Testis (tissue), 3 donors: ENCODE results near the gene OR10A7. TPM values are rescaled to one million over a fixed set of nuclear protein-coding genes. Genes with fewer than 3 reads are reported as not detected.

ENCODE experiments used
- DNase-seq: peaks from one replicate; pipeline ENCODE4 v3.0.0-alpha.2; 2019
- H3K27ac ChIP-seq, 2 donors: fragments of 200-600 bp; sonication (generic); one replicate each; pipeline ENCODE4 v1.5.1; 2019
- H3K27me3 ChIP-seq: fragments of 200-600 bp; sonication (generic); one replicate; pipeline ENCODE4 v1.5.1; 2019
- H3K36me3 ChIP-seq: fragments of 200-600 bp; sonication (generic); one replicate; pipeline ENCODE4 v1.5.1; 2017; ENCODE audit warnings: low read depth; ENCODE audit errors: missing control alignments
- H3K4me1 ChIP-seq: fragments of 200-600 bp; sonication (generic); one replicate; pipeline ENCODE4 v1.5.1; 2019
- H3K4me3 ChIP-seq, 2 donors: fragments of 200-600 bp; sonication (generic); one replicate each; pipeline ENCODE4 v1.5.1; 2017 to 2019
- H3K9me3 ChIP-seq: fragments of 200-600 bp; sonication (generic); one replicate; pipeline ENCODE4 v1.5.1; 2017
- CTCF ChIP-seq, 3 experiments: fragments of 450-650 bp in 2 of 3; fragments of 200-600 bp in 1 of 3; sonication (generic) in 1 of 3; IDR thresholded peaks; one replicate each; pipeline ENCODE4 v1.5.1; 2016 to 2019; ENCODE audit warnings: antibody characterized with exemption in 3 of 3, mild to moderate bottlenecking in 2 of 3, moderate library complexity in 1 of 3
- POLR2A ChIP-seq: fragments of 450-650 bp; IDR thresholded peaks from one replicate; pipeline ENCODE4 v1.6.1; 2017; ENCODE audit warnings: antibody characterized with exemption, mild to moderate bottlenecking, moderate library complexity
- WGBS, 2 donors: methylation state at CpG; one replicate each; pipeline ENCODE4 v1.1.5; 2018; 5-methylcytosine and 5-hydroxymethylcytosine counted together
- intact Hi-C: fragments of 100-400 bp; cut with DNase I; formaldehyde crosslinking; loops from one replicate; pipeline ENCODE4 v1.15.1; 2023; ENCODE audit warnings: low total_unique reads
- polyA plus RNA-seq: library from polyadenylated mRNA; stranded (reverse); fragments of 350-450 nt; fragmentation: Illumina TruSeq; extraction: RNeasy Lipid Tissue Mini Kit (QIAGEN cat#74804); gene quantifications from one replicate; pipeline ENCODE4 v1.2.3, GENCODE V29; 2014; ENCODE audit warnings: low read depth, low replicate concordance; ENCODE audit not compliant: insufficient read depth
- total RNA-seq, 2 donors: library from RNA; depleted of rRNA; stranded (reverse); fragments of >200 nt; gene quantifications; one replicate each; pipeline ENCODE4 v1.2.3, GENCODE V29; 2016

Gene OR10A7
- total and polyA plus RNA-seq, 3 donors from 2014 or later: not detected

- WGBS, 2 donors: 94 to 96% methylated on average over 3 of the region's 3 CpGs
- H3K27me3 ChIP-seq: no peaks in the 10 kb centered on the region
- DNase-seq: no peak
- intact Hi-C loops: no loop called here
- no peaks in the 10 kb centered on the region for H3K36me3 ChIP-seq
- TF ChIP-seq POLR2A (no peak), CTCF (IDR thresholded peaks at IDR 0.05) (no peak)
- no peak within 1 kb of the TSS for H3K27ac ChIP-seq
- H3K4me1 ChIP-seq: no peaks in the 10 kb centered on the region
- no peaks in the 10 kb centered on the region for H3K9me3 ChIP-seq
- H3K4me3 ChIP-seq: no peak within 1 kb of the TSS
Observed at GRCh38 chr12:55244309-55244708, 23.5 kb downstream of the OR10A7 start, which contains the start of gene OR6C74. Gene OR6C74 (plus strand): TSS chr12:55244609. CDS start chr12:55247288, 2,679 bp downstream.

- H3K36me3 ChIP-seq: no peaks in the 10 kb centered on the region
- intact Hi-C loops: no loop called here
- no peaks in the 10 kb centered on the region for H3K27me3 ChIP-seq
- no peak for TF ChIP-seq CTCF (IDR thresholded peaks at IDR 0.05)
- TF ChIP-seq POLR2A: no peak
- H3K27ac ChIP-seq: no peak overlapping the region
- H3K4me3 ChIP-seq: no peak overlapping the region
- H3K4me1 ChIP-seq: no peaks in the 10 kb centered on the region
- H3K9me3 ChIP-seq: no peaks in the 10 kb centered on the region
- no peak for DNase-seq
- 49 to 50% methylated on average over 1 of the region's 1 CpG for WGBS, 2 donors
Observed at GRCh38 chr12:55246159-55246558, 25.3 kb downstream of the OR10A7 start.

- Histone ChIP-seq H3K27me3 (no peaks in the 10 kb centered on the region), H3K27ac (no peak overlapping the region), H3K4me1 (no peaks in the 10 kb centered on the region), H3K36me3 (no peaks in the 10 kb centered on the region), H3K4me3 (no peak overlapping the region), H3K9me3 (no peaks in the 10 kb centered on the region)
- no peak for TF ChIP-seq POLR2A
- no peak for DNase-seq
- intact Hi-C loops: no loop called here
- 67 to 76% methylated on average over 3 of the region's 3 CpGs for WGBS, 2 donors
Observed at GRCh38 chr12:55250944-55251343, 30.1 kb downstream of the OR10A7 start.

GRCh38 chr12:55253281-55253680 is 32.5 kb downstream of the OR10A7 start:
- TF ChIP-seq POLR2A (no peak), CTCF (IDR thresholded peaks at IDR 0.05) (no peak)
- no peaks in the 10 kb centered on the region for H3K27me3 ChIP-seq
- DNase-seq: no peak
- no peaks in the 10 kb centered on the region for H3K4me1 ChIP-seq
- H3K4me3 ChIP-seq: no peak overlapping the region
- no peak overlapping the region for H3K27ac ChIP-seq
- intact Hi-C loops: no loop called here
- no peaks in the 10 kb centered on the region for H3K9me3 ChIP-seq
- H3K36me3 ChIP-seq: no peaks in the 10 kb centered on the region

GRCh38 chr12:55256831-55257230 is 36.0 kb downstream of the OR10A7 start:
- no peak overlapping the region for H3K27ac ChIP-seq
- no peak for DNase-seq
- intact Hi-C loops: no loop called here
- no peak overlapping the region for H3K4me3 ChIP-seq
- H3K36me3 ChIP-seq: no peaks in the 10 kb centered on the region
- no peak for TF ChIP-seq CTCF (IDR thresholded peaks at IDR 0.05)
- TF ChIP-seq POLR2A: no peak
- no peaks in the 10 kb centered on the region for H3K27me3 ChIP-seq
- no peaks in the 10 kb centered on the region for H3K4me1 ChIP-seq
- H3K9me3 ChIP-seq: no peaks in the 10 kb centered on the region
- 95 to 99% methylated on average over 4 of the region's 4 CpGs for WGBS, 2 donors
